Measurements from ENCODE around the gene SF3A1. TPM values are rescaled to one million over a fixed set of nuclear protein-coding genes. Genes with fewer than 3 reads are reported as not detected.

SF3A1 gene
- total and polyA plus RNA-seq, 2 donors (not counting 3 experiments of a cell fraction or from before 2014, with no cell fraction given) = 60.2 to 187 TPM

- POLR2A ChIA-PET = no interaction called here
- TF ChIP-seq POLR2AphosphoS5 (IDR thresholded peaks at IDR 0.05; ENCODE audit: insufficient read depth, low read depth, low read length) = no peak
- no peak for TF ChIP-seq EZH2 (IDR thresholded peaks at IDR 0.05; ENCODE audit: borderline replicate concordance, low read depth, low read length, severe bottlenecking)
- TF ChIP-seq FOS (IDR thresholded peaks at IDR 0.05; ENCODE audit: borderline replicate concordance, insufficient read depth, low read length) = no peak
- no peak for TF ChIP-seq MYC (IDR thresholded peaks at IDR 0.05; ENCODE audit: low read depth, low read length)
- no peak for TF ChIP-seq MAX (IDR thresholded peaks at IDR 0.05; ENCODE audit: insufficient read depth, insufficient read length)
- no peak for TF ChIP-seq GATA2 (IDR thresholded peaks at IDR 0.05; ENCODE audit: insufficient read depth, insufficient read length, low read depth, low read length)
- no peak for TF ChIP-seq JUN (IDR thresholded peaks at IDR 0.05; ENCODE audit: borderline replicate concordance, insufficient read depth, insufficient read length, low read depth)
- no peak for TF ChIP-seq CTCF (IDR thresholded peaks at IDR 0.05; ENCODE audit: extremely low read depth in 1 of 2, insufficient read depth in 1 of 2, low read depth in 1 of 2, low read length in 2 of 2)
- TF ChIP-seq POLR2A (IDR thresholded peaks at IDR 0.05; ENCODE audit: low read depth, low read length) = no peak
- Histone ChIP-seq H2AFZ (ENCODE audit: low read depth, low read length) (no peak overlapping the region), H3K9ac (replicated peaks; ENCODE audit: extremely low read depth, insufficient read depth, low read length) (no peak overlapping the region), H3K4me1 (ENCODE audit: control insufficient read depth, extremely low read depth, insufficient read depth, low read length) (no peaks in the 10 kb centered on the region), H3K27ac (ENCODE audit: insufficient read depth, low read depth, low read length) (no peak overlapping the region), H3K9me1 (replicated peaks; ENCODE audit: control insufficient read depth, extremely low read depth, insufficient read depth, low read length) (no peaks in the 10 kb centered on the region), H3K9me3 (replicated peaks; ENCODE audit: control insufficient read depth, insufficient read depth, low read length) (no peaks in the 10 kb centered on the region), H3K4me2 (ENCODE audit: insufficient read depth, low read length) (no peak overlapping the region), H4K20me1 (replicated peaks; ENCODE audit: control insufficient read depth, extremely low read depth, insufficient read depth, low read length) (no peaks in the 10 kb centered on the region), H3K27me3 (ENCODE audit: control insufficient read depth in 2 of 2, insufficient read depth in 2 of 2, low read length in 2 of 2) (no peaks in the 10 kb centered on the region), H3K4me3 (replicated peaks in 1 of 3; ENCODE audit: insufficient read depth in 1 of 3, low read depth in 1 of 3, low read length in 3 of 3) (no peak overlapping the region), H3K79me2 (ENCODE audit: control insufficient read depth, insufficient read depth, low read length) (no peaks in the 10 kb centered on the region), H3K36me3 (ENCODE audit: control insufficient read depth in 2 of 2, extremely low read depth in 1 of 2, insufficient read depth in 2 of 2, low read length in 2 of 2) (peaks cover 0 to 6% of the 10 kb centered on the region in 2 experiments)
- intact Hi-C loops (cut with micrococcal nuclease) (no loop called here), dilution Hi-C loops (cut with MboI; ENCODE audit: extremely low pct_ligation_motif_present, low sequenced_read_pairs) (no loop called here)
- CTCF ChIA-PET = interaction anchor here (0.9 to 2.7 kb wide), 3 partner anchors 14 to 86 kb away, joined by 3 to 6 read pairs (median 4); partner anchors contain the start of gene RNF215
- no peak for DNase-seq (ENCODE audit: low read depth, low spot score)
- FAIRE-seq = no peak
- BruUV-seq (replicated peaks) = no TSS peak
Observed at GRCh38 chr22:30373331-30374325, 16.9 kb upstream of the SF3A1 start.
